ENCODE measurements around the gene FOXL1. TPM values are rescaled to one million over a fixed set of nuclear protein-coding genes. Genes with fewer than 3 reads are reported as not detected.

Gene FOXL1
- total RNA-seq, 4 donors from 2014 or later = 0.52 to 0.83 (median 0.69) TPM

DNA sequence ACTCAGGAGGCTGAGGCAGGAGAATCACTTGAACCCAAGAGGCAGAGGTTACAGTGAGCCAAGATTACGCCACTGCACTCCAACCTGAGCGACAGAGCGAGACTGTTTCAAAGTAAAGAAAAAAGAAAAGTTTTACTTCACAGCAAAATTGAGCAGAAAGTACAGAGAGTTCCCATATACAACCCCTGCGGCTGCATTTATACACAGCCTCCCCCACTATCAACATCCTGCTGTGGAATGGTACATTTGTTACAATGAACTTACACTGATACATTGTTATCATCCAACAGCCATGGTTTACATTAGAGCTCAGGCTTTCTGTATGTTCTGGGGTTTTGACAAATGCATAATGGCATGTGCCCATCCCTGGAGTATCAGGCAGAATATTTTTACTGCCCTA, 20.8 kb upstream of the FOXL1 start:
- no peaks in the 10 kb centered on the region for H3K9me3 ChIP-seq

GRCh38 chr16:86558355-86559193, 19.8 kb upstream of the FOXL1 start:
- Histone ChIP-seq H3K4me1 (peaks cover 8 to 25% (median 23%) of the 10 kb centered on the region in 4 donors), H3K27ac (replicated peaks in 1 of 4) (no peak overlapping the region), H3K4me3 (no peak overlapping the region), H3K36me3 (no peaks in the 10 kb centered on the region), H3K27me3 (peaks cover 0 to 54% (median 3%) of the 10 kb centered on the region in 4 donors), H3K9me3 (no peaks in the 10 kb centered on the region)
- DNase-seq (ENCODE audit: extremely low spot score) = no peak
- TF ChIP-seq POLR2AphosphoS5 (IDR thresholded peaks at IDR 0.05) = no peak
- TF ChIP-seq EP300 (IDR thresholded peaks at IDR 0.05) = no peak
- TF ChIP-seq POLR2A (IDR thresholded peaks at IDR 0.05; ENCODE audit: low read depth) = no peak
- TF ChIP-seq, protein P1, sequence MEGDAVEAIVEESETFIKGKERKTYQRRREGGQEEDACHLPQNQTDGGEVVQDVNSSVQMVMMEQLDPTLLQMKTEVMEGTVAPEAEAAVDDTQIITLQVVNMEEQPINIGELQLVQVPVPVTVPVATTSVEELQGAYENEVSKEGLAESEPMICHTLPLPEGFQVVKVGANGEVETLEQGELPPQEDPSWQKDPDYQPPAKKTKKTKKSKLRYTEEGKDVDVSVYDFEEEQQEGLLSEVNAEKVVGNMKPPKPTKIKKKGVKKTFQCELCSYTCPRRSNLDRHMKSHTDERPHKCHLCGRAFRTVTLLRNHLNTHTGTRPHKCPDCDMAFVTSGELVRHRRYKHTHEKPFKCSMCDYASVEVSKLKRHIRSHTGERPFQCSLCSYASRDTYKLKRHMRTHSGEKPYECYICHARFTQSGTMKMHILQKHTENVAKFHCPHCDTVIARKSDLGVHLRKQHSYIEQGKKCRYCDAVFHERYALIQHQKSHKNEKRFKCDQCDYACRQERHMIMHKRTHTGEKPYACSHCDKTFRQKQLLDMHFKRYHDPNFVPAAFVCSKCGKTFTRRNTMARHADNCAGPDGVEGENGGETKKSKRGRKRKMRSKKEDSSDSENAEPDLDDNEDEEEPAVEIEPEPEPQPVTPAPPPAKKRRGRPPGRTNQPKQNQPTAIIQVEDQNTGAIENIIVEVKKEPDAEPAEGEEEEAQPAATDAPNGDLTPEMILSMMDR (IDR thresholded peaks at IDR 0.05) = no peak
- 77% methylated on average over 28 of the region's 28 CpGs for WGBS
- intact Hi-C loops (cut with DNase I) = no loop called here

More for the DNA sequence above, 20.8 kb upstream of the FOXL1 start:
- Histone ChIP-seq H3K27me3 (peaks cover 0 to 45% (median 3%) of the 10 kb centered on the region in 4 donors), H3K4me3 (no peak overlapping the region), H3K36me3 (no peaks in the 10 kb centered on the region), H3K4me1 (peaks cover 8 to 29% (median 25%) of the 10 kb centered on the region in 4 donors), H3K27ac (replicated peaks in 1 of 4) (no peak overlapping the region)
- no peak for TF ChIP-seq POLR2AphosphoS5 (IDR thresholded peaks at IDR 0.05)
- TF ChIP-seq EP300 (IDR thresholded peaks at IDR 0.05) = no peak
- TF ChIP-seq POLR2A (IDR thresholded peaks at IDR 0.05; ENCODE audit: low read depth) = no peak
- TF ChIP-seq, protein P1 (IDR thresholded peaks at IDR 0.05) = no peak
- DNase-seq (ENCODE audit: extremely low spot score) = no peak
- intact Hi-C loops (cut with DNase I) = no loop called here
- WGBS = 73% methylated on average over 4 of the region's 4 CpGs

- H3K4me1 ChIP-seq = peaks cover 9 to 23% (median 20%) of the 10 kb centered on the region in 4 donors
- WGBS = 86% methylated on average over 6 of the region's 9 CpGs
- H3K9me3 ChIP-seq = no peaks in the 10 kb centered on the region
- H3K27ac ChIP-seq (replicated peaks in 1 of 4) = no peak overlapping the region
- no peaks in the 10 kb centered on the region for H3K36me3 ChIP-seq
- TF ChIP-seq POLR2A (IDR thresholded peaks at IDR 0.05; ENCODE audit: low read depth) = no peak
- no peak for TF ChIP-seq POLR2AphosphoS5 (IDR thresholded peaks at IDR 0.05)
- TF ChIP-seq, protein P1 (IDR thresholded peaks at IDR 0.05) = no peak
- TF ChIP-seq EP300 (IDR thresholded peaks at IDR 0.05) = no peak
- H3K27me3 ChIP-seq = peaks cover 0 to 65% (median 12%) of the 10 kb centered on the region in 4 donors
- intact Hi-C loops (cut with DNase I) = no loop called here
- DNase-seq (ENCODE audit: extremely low spot score) = no peak
- no peak overlapping the region for H3K4me3 ChIP-seq
Observed at GRCh38 chr16:86559802-86560305, 18.5 kb upstream of the FOXL1 start.

- Histone ChIP-seq H3K4me3 (no peak overlapping the region), H3K36me3 (no peaks in the 10 kb centered on the region), H3K27me3 (peaks cover 0 to 90% (median 33%) of the 10 kb centered on the region in 4 donors), H3K9me3 (no peaks in the 10 kb centered on the region), H3K4me1 (peaks cover 5 to 35% (median 31%) of the 10 kb centered on the region in 4 donors), H3K27ac (replicated peaks in 1 of 4) (no peak overlapping the region)
- DNase-seq (ENCODE audit: extremely low spot score) = no peak
- intact Hi-C loops (cut with DNase I) = no loop called here
- 86% methylated on average over 6 of the region's 6 CpGs for WGBS
- TF ChIP-seq, protein P1 (IDR thresholded peaks at IDR 0.05) = no peak
- TF ChIP-seq EP300 (IDR thresholded peaks at IDR 0.05) = no peak
- no peak for TF ChIP-seq POLR2AphosphoS5 (IDR thresholded peaks at IDR 0.05)
- no peak for TF ChIP-seq POLR2A (IDR thresholded peaks at IDR 0.05; ENCODE audit: low read depth)
Observed at GRCh38 chr16:86562356-86562755, 16.0 kb upstream of the FOXL1 start.

Data from esophagus muscularis mucosa (tissue), 4 donors.